Subcutaneous adipose tissue (tissue), 4 donors: ENCODE data around the gene TM4SF4. TPM values are rescaled to one million over a fixed set of nuclear protein-coding genes. Genes with fewer than 3 reads are reported as not detected.

Experiments used
- CTCF ChIP-seq: fragments of 450-650 bp; IDR thresholded peaks from one replicate; pipeline ENCODE4 v1.5.1; 2016; ENCODE audit warnings: low read depth, mild to moderate bottlenecking, control low read depth, antibody characterized with exemption, moderate library complexity
- total RNA-seq, 4 donors: library from RNA; depleted of rRNA; stranded (reverse); fragments of >200 nt; gene quantifications; one replicate each; pipeline ENCODE4 v1.1.0, GENCODE V29; 2016

Gene TM4SF4
- total RNA-seq, 4 donors from 2014 or later = not detected

- TF ChIP-seq CTCF = no peak
These were observed 40.8 kb downstream of the TM4SF4 start for GRCh38 chr3:149515249-149515648.

- no peak for TF ChIP-seq CTCF
These were observed 42.4 kb downstream of the TM4SF4 start for GRCh38 chr3:149516920-149517319.

- no peak for TF ChIP-seq CTCF
These were observed 45.4 kb downstream of the TM4SF4 start for GRCh38 chr3:149519912-149520311.

- no peak for TF ChIP-seq CTCF
These were observed 49.2 kb downstream of the TM4SF4 start for GRCh38 chr3:149523512-149524299.

GRCh38 chr3:149527531-149528339 lies 53.2 kb downstream of the TM4SF4 start:
- no peak for TF ChIP-seq CTCF

GRCh38 chr3:149528340-149528650 lies 53.8 kb downstream of the TM4SF4 start:
- no peak for TF ChIP-seq CTCF

GRCh38 chr3:149529099-149529498 lies 54.6 kb downstream of the TM4SF4 start:
- TF ChIP-seq CTCF = no peak
